Hepatocyte (in vitro differentiated cells): ENCODE data around the gene SEPSECS. TPM values are rescaled to one million over a fixed set of nuclear protein-coding genes. Genes with fewer than 3 reads are reported as not detected.

Source experiments
- DNase-seq: peaks from one replicate; pipeline ENCODE4 v3.0.0-alpha.2; 2016; ENCODE audit warnings: low spot score
- H2AFZ ChIP-seq: fragments of 200-600 bp; sonication (generic); 2 replicates; pipeline ENCODE4 v1.6.0; 2016; ENCODE audit warnings: antibody characterized with exemption, mild to moderate bottlenecking
- H3K27ac ChIP-seq: fragments of 200-600 bp; sonication (generic); 2 replicates; pipeline ENCODE4 v1.5.1; 2016; ENCODE audit warnings: mild to moderate bottlenecking
- H3K27me3 ChIP-seq: fragments of 200-600 bp; sonication (generic); 2 replicates; pipeline ENCODE4 v1.6.1; 2016
- H3K36me3 ChIP-seq: fragments of 200-600 bp; sonication (generic); replicated peaks from 2 replicates; pipeline ENCODE4 v1.5.1; 2016; ENCODE audit warnings: low read depth; ENCODE audit not compliant: insufficient read depth
- H3K4me1 ChIP-seq: fragments of 200-600 bp; sonication (generic); 2 replicates; pipeline ENCODE4 v1.5.1; 2016; ENCODE audit warnings: mild to moderate bottlenecking, moderate library complexity; ENCODE audit not compliant: insufficient read depth
- H3K4me2 ChIP-seq: fragments of 200-600 bp; sonication (generic); 2 replicates; pipeline ENCODE4 v1.6.0; 2016
- H3K4me3 ChIP-seq: fragments of 200-600 bp; sonication (generic); 2 replicates; pipeline ENCODE4 v1.5.1; 2016; ENCODE audit warnings: mild to moderate bottlenecking
- H3K79me2 ChIP-seq: fragments of 200-600 bp; sonication (generic); 2 replicates; pipeline ENCODE4 v1.6.0; 2017; ENCODE audit warnings: mild to moderate bottlenecking
- H3K9me2 ChIP-seq: fragments of 200-600 bp; sonication (generic); replicated peaks from 2 replicates; pipeline ENCODE4 v1.6.0; 2017; ENCODE audit warnings: mild to moderate bottlenecking; ENCODE audit not compliant: insufficient read depth
- H3K9me3 ChIP-seq: fragments of 200-600 bp; sonication (generic); 2 replicates; pipeline ENCODE4 v1.5.1; 2016; ENCODE audit warnings: low read depth, mild to moderate bottlenecking
- H4K20me1 ChIP-seq: fragments of 200-600 bp; sonication (generic); 2 replicates; pipeline ENCODE4 v1.6.0; 2016; ENCODE audit warnings: mild to moderate bottlenecking; ENCODE audit not compliant: insufficient read depth, poor library complexity, severe bottlenecking
- CTCF ChIP-seq: fragments of 200-600 bp; sonication (generic); IDR thresholded peaks from 2 replicates; pipeline ENCODE4 v1.5.1; 2016; ENCODE audit warnings: antibody characterized with exemption, mild to moderate bottlenecking; ENCODE audit not compliant: poor library complexity
- EZH2 ChIP-seq: fragments of 200-600 bp; sonication (generic); IDR thresholded peaks from 2 replicates; pipeline ENCODE4 v1.6.1; 2016; ENCODE audit warnings: antibody characterized with exemption, mild to moderate bottlenecking, borderline replicate concordance
- EZH2phosphoT487 ChIP-seq: fragments of 200-600 bp; sonication (generic); IDR thresholded peaks from one replicate; pipeline ENCODE4 v1.6.1; 2018; ENCODE audit warnings: antibody characterized with exemption, mild to moderate bottlenecking, low read depth, moderate library complexity; ENCODE audit not compliant: unreplicated experiment, severe bottlenecking
- WGBS: methylation state at CpG from one replicate; pipeline ENCODE4 v1.1.6; 2016; ENCODE audit warnings: low lambda C conversion rate; ENCODE audit errors: missing lambda C conversion rate; 5-methylcytosine and 5-hydroxymethylcytosine counted together
- polyA plus RNA-seq: library from polyadenylated mRNA; unstranded; fragments of >200 nt; fragmentation: Nextera tagmentation; extraction: Ambion mirVana; gene quantifications from 2 replicates; pipeline ENCODE4 v1.2.1, GENCODE V29; 2016
- total RNA-seq: library from RNA; depleted of rRNA; stranded (reverse); fragments of >200 nt; gene quantifications from 2 replicates; pipeline ENCODE4 v1.2.3, GENCODE V29; 2014

SEPSECS gene
- total and polyA plus RNA-seq, 2 experiments from 2014 or later, result 3.0 to 10.3 TPM

GRCh38 chr4:25180524-25181131 lies 20.4 kb upstream of the SEPSECS start:
- Histone ChIP-seq H3K4me3 (no peak overlapping the region), H3K4me1 (no peaks in the 10 kb centered on the region), H3K36me3 (no peaks in the 10 kb centered on the region), H3K9me3 (no peaks in the 10 kb centered on the region), H2AFZ (no peak overlapping the region), H3K4me2 (no peak overlapping the region), H3K27ac (no peak overlapping the region), H4K20me1 (no peaks in the 10 kb centered on the region), H3K9me2 (no peaks in the 10 kb centered on the region), H3K27me3 (no peaks in the 10 kb centered on the region), H3K79me2 (no peaks in the 10 kb centered on the region)
- TF ChIP-seq CTCF (peak; percentile 60), EZH2phosphoT487 (no peak), EZH2 (no peak)
- peak; percentile 59 for DNase-seq
- WGBS, result 58% methylated on average over 3 of the region's 3 CpGs

GRCh38 chr4:25178838-25179261 lies 18.6 kb upstream of the SEPSECS start:
- H3K9me3 ChIP-seq, result no peaks in the 10 kb centered on the region
- H3K4me3 ChIP-seq, result no peak overlapping the region
- WGBS, result 67% methylated on average over 3 of the region's 3 CpGs
- peak overlapping the region; percentile 52 for H3K27ac ChIP-seq
- H3K4me1 ChIP-seq, result no peaks in the 10 kb centered on the region
- TF ChIP-seq CTCF (no peak), EZH2phosphoT487 (no peak), EZH2 (no peak)
- DNase-seq, result peak; percentile 31
- no peaks in the 10 kb centered on the region for H3K79me2 ChIP-seq
- no peaks in the 10 kb centered on the region for H4K20me1 ChIP-seq
- H3K4me2 ChIP-seq, result no peak overlapping the region
- H3K27me3 ChIP-seq, result no peaks in the 10 kb centered on the region
- no peaks in the 10 kb centered on the region for H3K36me3 ChIP-seq
- H3K9me2 ChIP-seq, result no peaks in the 10 kb centered on the region
- no peak overlapping the region for H2AFZ ChIP-seq

GRCh38 chr4:25177147-25177546 lies 16.9 kb upstream of the SEPSECS start:
- Histone ChIP-seq H3K79me2 (no peaks in the 10 kb centered on the region), H3K4me2 (no peak overlapping the region), H3K4me1 (no peaks in the 10 kb centered on the region), H2AFZ (no peak overlapping the region), H3K9me3 (no peaks in the 10 kb centered on the region), H3K27ac (no peak overlapping the region), H4K20me1 (no peaks in the 10 kb centered on the region), H3K27me3 (no peaks in the 10 kb centered on the region), H3K9me2 (no peaks in the 10 kb centered on the region), H3K4me3 (no peak overlapping the region), H3K36me3 (no peaks in the 10 kb centered on the region)
- TF ChIP-seq EZH2, result no peak
- no peak for TF ChIP-seq CTCF
- TF ChIP-seq EZH2phosphoT487, result no peak
- DNase-seq, result no peak
- WGBS, result 62% methylated on average over 2 of the region's 2 CpGs

- no peak for TF ChIP-seq EZH2
- TF ChIP-seq EZH2phosphoT487, result no peak
- no peak for TF ChIP-seq CTCF
- Histone ChIP-seq H3K27me3 (no peaks in the 10 kb centered on the region), H3K9me2 (no peaks in the 10 kb centered on the region), H3K79me2 (no peaks in the 10 kb centered on the region), H4K20me1 (no peaks in the 10 kb centered on the region), H3K4me3 (no peak overlapping the region), H2AFZ (no peak overlapping the region), H3K36me3 (no peaks in the 10 kb centered on the region), H3K4me2 (no peak overlapping the region), H3K9me3 (no peaks in the 10 kb centered on the region), H3K27ac (no peak overlapping the region), H3K4me1 (no peaks in the 10 kb centered on the region)
- WGBS, result 64% methylated on average over 3 of the region's 3 CpGs
- DNase-seq, result no peak
Measured at GRCh38 chr4:25174674-25175073, 14.4 kb upstream of the SEPSECS start.
